ENCODE data around the gene MAP2K4.

MAP2K4 gene

DNA sequence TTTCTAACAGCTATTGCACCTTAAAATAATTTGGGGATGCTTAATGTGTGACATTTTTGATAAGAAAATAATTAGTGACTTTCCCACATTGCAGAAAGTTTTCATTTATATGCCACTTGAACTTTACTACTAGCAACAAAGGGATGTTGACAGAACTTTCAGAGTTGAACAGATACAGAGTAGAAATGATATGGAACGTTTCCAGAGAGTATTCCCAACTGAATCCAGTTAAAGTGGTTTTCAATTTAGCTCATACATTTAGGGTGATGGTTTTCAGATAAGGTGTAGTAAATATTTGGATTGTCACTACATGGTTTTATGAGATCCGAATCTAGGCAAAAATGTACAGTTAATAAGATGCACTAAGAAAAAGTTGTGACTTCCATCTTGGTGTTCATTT is 17.3 kb downstream of the MAP2K4 start:
- DNase-seq (ENCODE audit: low read depth in 3 of 3): no peak

DNA sequence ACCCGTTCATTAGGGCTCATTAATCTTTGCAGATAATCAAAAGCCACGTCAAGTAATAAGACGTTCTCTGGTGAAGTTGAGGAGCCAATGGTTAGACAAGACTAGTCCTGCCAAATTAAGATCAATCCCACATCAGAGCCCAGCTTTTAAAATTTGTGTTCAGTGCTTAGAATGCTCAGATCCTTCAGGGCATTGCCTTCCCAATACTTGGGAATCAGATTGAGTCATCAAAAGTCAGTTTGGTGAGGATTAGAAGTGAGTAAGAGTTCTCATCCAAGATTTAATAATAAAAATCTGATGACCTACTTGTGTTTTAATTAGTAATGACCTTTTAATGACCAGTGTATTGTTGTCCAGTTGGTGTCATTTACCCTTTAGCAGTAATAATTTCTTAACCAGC is 19.8 kb downstream of the MAP2K4 start:
- DNase-seq (ENCODE audit: low read depth in 3 of 3): no peak

- no peak for DNase-seq (ENCODE audit: low read depth in 3 of 3)
Measured at GRCh38 chr17:12041312-12041711, 20.6 kb downstream of the MAP2K4 start.

DNA sequence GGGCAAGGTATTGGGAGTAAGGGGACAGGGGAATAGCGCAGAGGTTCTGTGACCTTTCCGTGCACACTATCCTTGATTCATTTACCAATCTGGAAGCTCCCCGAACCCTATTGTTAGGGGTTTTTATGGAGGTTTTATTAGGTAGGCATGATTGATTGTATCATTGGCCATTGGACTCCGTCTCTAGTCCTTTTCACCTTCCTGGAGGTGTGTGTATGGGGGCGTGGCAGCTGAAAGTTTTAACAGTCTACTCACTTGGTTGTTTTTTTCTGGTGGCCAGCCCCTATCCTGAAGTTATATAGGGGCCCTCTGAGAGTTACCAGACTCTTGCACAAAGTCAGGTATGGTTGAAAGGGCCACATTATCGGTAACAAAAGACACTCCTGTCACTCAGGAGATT is 23.0 kb downstream of the MAP2K4 start:
- DNase-seq (ENCODE audit: low read depth in 3 of 3): no peak

DNA sequence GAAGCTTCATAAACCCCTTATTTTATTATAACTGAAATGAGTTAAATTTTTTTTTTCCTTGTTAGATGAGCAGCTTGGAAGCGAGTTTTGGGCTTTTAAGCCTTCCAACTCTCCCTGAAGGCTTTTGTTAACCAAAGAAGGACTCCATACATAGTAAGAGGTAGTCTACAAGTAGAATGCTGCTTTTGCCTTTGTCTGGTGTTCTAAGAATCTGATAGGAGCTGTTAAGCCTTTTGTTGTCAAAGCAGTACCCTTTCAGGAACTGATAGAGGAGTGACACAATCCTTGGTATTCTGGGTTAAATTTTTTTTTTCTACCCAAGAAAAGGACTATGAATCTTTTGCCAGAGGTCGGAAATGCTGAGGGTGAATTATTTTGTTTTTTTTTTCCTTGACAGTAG is 26.1 kb downstream of the MAP2K4 start:
- DNase-seq (ENCODE audit: low read depth in 3 of 3): no peak

GRCh38 chr17:12047681-12048376 is 27.2 kb downstream of the MAP2K4 start:
- no peak for DNase-seq (ENCODE audit: low read depth in 3 of 3)

DNA sequence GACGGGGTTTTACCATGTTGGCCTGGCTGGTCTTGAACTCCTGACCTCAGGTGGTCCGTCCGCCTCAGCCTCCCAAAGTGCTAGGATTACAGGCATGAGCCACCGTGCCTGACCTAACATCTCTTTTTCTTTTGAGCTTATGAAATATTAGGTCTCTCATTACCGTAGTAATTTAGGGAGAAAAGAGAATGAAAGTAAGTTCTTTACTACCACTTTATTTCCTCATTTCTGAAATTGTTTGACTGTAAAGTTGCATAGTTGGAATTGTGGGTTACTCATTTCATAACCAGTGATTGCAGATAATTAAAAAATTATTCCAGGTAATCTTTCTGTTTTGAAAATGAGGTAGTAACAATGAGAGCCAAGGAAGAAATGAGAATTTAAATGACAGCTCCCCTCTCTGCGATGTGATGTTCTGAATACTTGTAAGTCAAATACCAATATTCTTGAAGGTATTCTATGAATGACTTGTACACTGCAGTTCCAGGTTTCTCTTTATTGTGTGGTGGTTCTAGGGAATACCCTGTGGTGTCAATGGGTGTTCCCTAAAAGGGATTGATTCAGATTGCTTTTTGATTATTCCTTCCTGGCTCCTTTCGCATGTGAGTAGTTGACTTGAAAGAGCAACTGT is 28.3 kb downstream of the MAP2K4 start:
- no peak for DNase-seq (ENCODE audit: low read depth in 3 of 3)

- no peak for DNase-seq (ENCODE audit: low read depth in 3 of 3)
Measured at GRCh38 chr17:12050646-12051225, 30.1 kb downstream of the MAP2K4 start.

- DNase-seq (ENCODE audit: low read depth in 3 of 3): no peak
Measured at GRCh38 chr17:12053552-12053951, 32.9 kb downstream of the MAP2K4 start.

GRCh38 chr17:12055889-12056288 is 35.2 kb downstream of the MAP2K4 start:
- DNase-seq (ENCODE audit: low read depth in 3 of 3): no peak

DNA sequence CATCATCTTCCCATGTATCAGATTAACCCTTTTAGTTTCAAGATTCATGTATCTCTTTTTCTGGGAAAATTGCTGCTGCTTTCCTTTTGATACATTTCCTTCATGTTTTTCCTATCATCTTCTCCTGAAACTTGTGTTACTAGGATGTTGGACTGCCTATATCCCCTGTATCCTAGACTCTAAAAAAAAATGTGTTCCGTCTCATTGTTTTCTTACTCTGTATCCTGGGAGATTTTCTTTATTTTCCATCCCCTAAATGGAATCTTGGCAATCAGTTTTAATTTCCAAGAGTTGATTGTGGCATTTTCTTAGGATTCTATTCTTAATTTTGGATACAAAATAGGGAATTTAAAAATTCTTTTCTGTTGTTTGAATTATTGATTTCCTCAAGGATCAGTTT is 36.8 kb downstream of the MAP2K4 start:
- no peak for DNase-seq (ENCODE audit: low read depth in 3 of 3)

GRCh38 chr17:12058535-12058934 is 37.9 kb downstream of the MAP2K4 start:
- no peak for DNase-seq (ENCODE audit: low read depth in 3 of 3)

GRCh38 chr17:12062249-12062648 is 41.6 kb downstream of the MAP2K4 start:
- DNase-seq (ENCODE audit: low read depth in 3 of 3): no peak

- no peak for DNase-seq (ENCODE audit: low read depth in 3 of 3)
Measured at GRCh38 chr17:12064395-12064794, 43.7 kb downstream of the MAP2K4 start.

- DNase-seq (ENCODE audit: low read depth in 3 of 3): no peak
Measured at GRCh38 chr17:12067485-12067884, 46.8 kb downstream of the MAP2K4 start.

GRCh38 chr17:12068946-12069345 is 48.3 kb downstream of the MAP2K4 start:
- DNase-seq (ENCODE audit: low read depth in 3 of 3): no peak

DNA sequence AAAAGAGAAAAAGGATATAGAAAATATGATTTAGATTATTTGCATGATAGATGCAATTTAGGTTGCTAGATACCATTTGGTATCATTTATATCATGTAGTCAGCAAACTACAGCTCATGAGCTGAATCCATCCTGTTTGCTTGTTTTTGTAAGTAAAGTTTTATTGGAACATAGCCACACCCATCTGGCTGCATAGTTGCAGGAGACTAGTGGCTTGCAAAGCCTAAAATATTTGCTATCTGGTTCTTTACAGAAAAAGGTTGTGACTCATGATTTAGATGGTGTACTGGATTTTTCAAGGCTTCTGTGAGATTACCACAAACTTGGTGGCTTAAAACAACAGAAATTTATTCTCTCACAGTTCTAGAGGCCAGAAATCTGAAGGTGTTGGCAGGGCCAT is 49.9 kb downstream of the MAP2K4 start:
- no peak for DNase-seq (ENCODE audit: low read depth in 3 of 3)

DNA sequence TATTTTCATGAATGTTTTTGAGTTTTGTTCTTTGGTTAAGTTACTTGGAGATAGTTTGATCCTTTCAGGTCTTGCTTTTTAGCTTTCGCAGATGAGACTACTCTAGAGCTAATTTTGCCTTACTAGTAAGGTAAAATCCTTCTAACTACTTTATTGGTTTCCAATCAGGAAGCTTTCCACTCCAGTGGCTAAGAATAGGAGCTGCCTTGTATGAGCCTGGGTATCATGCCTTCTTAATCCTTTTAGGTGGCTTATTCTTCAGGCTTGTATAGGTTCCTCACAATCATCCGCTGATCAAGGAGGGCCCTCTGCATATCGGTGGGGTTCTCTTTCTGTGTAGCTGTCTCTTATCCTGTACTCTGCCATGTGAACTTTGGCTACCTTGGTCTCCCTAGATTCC is 53.7 kb downstream of the MAP2K4 start:
- DNase-seq (ENCODE audit: low read depth in 3 of 3): no peak

DNA sequence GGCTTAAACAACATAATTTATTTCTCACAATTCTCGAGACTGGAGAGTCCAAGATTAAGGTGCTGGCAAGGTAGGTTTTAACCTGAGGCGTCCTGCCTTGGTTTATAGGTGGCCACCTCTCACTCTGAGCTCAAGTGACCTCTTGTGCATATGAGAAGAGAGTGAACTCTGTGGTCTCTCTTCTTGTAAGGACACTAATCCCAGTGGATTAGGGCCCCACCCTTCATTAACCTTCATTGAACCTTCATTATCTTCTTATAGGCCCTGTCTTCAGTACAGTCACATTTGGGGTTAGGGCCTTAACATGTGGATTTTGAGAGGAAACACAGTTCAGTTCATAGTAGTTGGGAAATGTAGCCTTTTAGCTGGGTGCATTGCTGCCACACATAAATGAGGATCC is 57.1 kb downstream of the MAP2K4 start:
- DNase-seq (ENCODE audit: low read depth in 3 of 3): no peak

DNA sequence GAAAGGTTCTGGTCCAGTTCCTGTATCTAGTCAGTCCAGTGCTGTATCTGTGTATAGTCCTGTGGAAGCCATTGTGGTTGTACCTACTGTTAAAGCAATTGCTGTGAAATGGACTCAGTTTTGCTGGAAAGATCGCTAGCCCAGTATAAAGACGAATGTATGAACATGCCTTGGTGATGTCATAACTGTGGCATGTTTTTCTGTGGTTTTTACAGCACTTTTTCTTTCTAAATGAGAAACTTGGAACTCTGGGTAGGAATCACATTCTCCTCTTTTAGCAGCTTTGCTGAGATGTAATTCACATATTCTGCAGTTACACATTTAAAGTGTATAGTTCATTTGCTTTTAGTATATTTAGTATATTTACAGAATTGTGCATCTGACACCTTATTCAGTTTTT is 58.1 kb downstream of the MAP2K4 start:
- DNase-seq (ENCODE audit: low read depth in 3 of 3): no peak

DNA sequence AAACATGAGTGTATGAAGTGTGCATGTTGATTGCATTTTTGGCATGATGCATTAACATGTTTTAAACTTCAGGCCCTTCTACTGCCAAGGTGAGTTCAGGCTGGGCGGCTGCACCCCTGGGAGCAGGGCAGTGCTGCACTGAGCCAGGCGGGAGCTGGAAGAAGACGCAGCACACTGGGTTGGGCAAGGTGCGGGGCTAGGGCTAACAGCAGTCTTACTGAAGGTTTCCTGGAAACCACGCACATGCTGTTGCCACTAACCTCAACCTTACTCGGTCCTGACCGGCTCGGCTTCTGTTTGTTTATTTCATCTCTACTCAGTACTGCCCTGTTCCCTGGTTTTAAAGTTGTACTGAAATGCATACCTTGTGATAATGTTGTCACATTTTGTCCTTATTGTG is 61.0 kb downstream of the MAP2K4 start:
- DNase-seq (ENCODE audit: low read depth in 3 of 3): no peak

- DNase-seq (ENCODE audit: low read depth in 3 of 3): no peak
Measured at GRCh38 chr17:12085076-12085949, 64.6 kb downstream of the MAP2K4 start.
